Measurements from ENCODE around the gene FCRL6. TPM values are rescaled to one million over a fixed set of nuclear protein-coding genes. Genes with fewer than 3 reads are reported as not detected.
A peak's percentile ranks its signal among the peaks of the same experiment; 100 is the strongest.

FCRL6 gene
- total and polyA plus RNA-seq, 2 experiments from 2014 or later = not detected

- H3K36me3 ChIP-seq = no peaks in the 10 kb centered on the region
- TF ChIP-seq CTCF (IDR thresholded peaks at IDR 0.05; ENCODE audit: low read depth, low read length) = no peak
- peak in 1 of 2 donors; percentile 50 for DNase-seq (ENCODE audit: low read depth in 1 of 2, low spot score in 1 of 2)
- H3K27ac ChIP-seq = no peak overlapping the region
- no peaks in the 10 kb centered on the region for H3K4me1 ChIP-seq (ENCODE audit: low read depth)
- no peaks in the 10 kb centered on the region for H3K9me3 ChIP-seq (ENCODE audit: low read depth)
- no peak overlapping the region for H3K4me3 ChIP-seq
- H3K27me3 ChIP-seq = no peaks in the 10 kb centered on the region
Measured at GRCh38 chr1:159786966-159787365, 15.2 kb upstream of the FCRL6 start.

GRCh38 chr1:159790237-159790917, 11.8 kb upstream of the FCRL6 start:
- peak; percentile 67 for TF ChIP-seq CTCF (IDR thresholded peaks at IDR 0.05; ENCODE audit: low read depth, low read length)
- no peak overlapping the region for H3K27ac ChIP-seq
- no peak overlapping the region for H3K4me3 ChIP-seq
- peak; percentile 49 to 59 for DNase-seq (ENCODE audit: low read depth in 1 of 2, low spot score in 1 of 2)
- no peaks in the 10 kb centered on the region for H3K36me3 ChIP-seq
- no peaks in the 10 kb centered on the region for H3K9me3 ChIP-seq (ENCODE audit: low read depth)
- H3K4me1 ChIP-seq (ENCODE audit: low read depth) = no peaks in the 10 kb centered on the region
- H3K27me3 ChIP-seq = no peaks in the 10 kb centered on the region

DNA sequence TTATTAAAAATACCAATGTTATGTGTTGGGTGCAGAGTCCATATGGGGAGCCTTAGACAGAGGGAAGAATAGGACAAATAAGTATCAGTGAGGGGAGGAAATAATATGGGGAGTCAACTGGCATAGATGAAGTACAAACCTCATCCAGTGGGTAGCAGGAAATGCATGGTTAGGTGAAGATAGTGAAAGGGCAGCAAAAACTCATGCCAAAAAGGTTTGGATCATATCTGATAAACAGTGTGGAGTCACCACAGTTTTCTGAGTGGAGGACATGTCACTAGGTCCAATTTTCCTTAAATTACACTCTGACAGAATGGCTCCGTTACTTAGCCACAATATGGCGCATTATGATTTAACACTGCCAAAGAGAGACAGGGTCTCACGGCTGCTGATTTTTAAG, 11.1 kb upstream of the FCRL6 start:
- Histone ChIP-seq H3K4me1 (ENCODE audit: low read depth) (no peaks in the 10 kb centered on the region), H3K36me3 (no peaks in the 10 kb centered on the region), H3K27me3 (no peaks in the 10 kb centered on the region), H3K9me3 (ENCODE audit: low read depth) (no peaks in the 10 kb centered on the region), H3K27ac (no peak overlapping the region), H3K4me3 (no peak overlapping the region)
- no peak for DNase-seq (ENCODE audit: low read depth in 1 of 2, low spot score in 1 of 2)
- TF ChIP-seq CTCF (IDR thresholded peaks at IDR 0.05; ENCODE audit: low read depth, low read length) = no peak

DNA sequence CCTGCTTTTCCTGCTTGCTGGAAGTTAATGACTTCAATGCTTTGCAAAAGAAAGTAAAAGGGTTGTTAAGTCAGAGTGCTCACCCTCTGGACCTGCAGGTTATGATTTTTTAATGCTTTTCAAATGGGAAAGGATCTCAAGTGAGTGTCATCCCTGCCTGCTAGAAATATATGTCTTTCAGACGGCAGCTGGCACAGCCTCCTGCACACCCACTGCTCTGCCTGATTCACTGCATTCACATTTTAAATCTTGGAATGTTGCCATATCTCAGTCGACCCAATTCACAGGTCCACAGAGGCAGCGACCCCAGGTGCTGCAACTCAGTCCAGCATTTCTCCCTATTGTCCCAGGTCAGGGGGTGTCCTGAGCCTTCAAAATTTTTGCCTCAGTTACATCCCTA, 10.7 kb upstream of the FCRL6 start:
- Histone ChIP-seq H3K27ac (no peak overlapping the region), H3K36me3 (no peaks in the 10 kb centered on the region), H3K4me1 (ENCODE audit: low read depth) (no peaks in the 10 kb centered on the region), H3K9me3 (ENCODE audit: low read depth) (no peaks in the 10 kb centered on the region), H3K4me3 (no peak overlapping the region), H3K27me3 (no peaks in the 10 kb centered on the region)
- no peak for DNase-seq (ENCODE audit: low read depth in 1 of 2, low spot score in 1 of 2)
- TF ChIP-seq CTCF (IDR thresholded peaks at IDR 0.05; ENCODE audit: low read depth, low read length) = no peak

DNA sequence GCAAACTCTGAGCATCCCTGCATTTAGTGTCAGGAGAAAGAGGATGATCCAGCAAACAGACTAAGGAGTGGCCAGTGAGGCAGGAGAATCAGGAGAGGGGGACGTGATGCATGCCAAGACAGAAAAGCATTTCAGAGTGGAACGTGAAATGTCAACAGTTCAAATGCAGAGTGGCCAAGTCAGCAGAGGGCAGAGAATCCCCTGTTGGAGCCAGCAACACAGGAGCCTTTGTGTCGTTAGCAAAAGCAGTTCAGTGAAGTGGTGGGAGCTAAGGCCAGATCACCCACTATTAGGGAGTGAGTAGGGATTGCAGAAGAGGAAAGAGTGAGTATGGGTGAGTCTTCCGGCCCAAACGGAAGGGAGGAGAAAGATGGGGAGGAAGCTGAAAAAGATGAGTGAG, 6.6 kb upstream of the FCRL6 start:
- Histone ChIP-seq H3K27me3 (peaks cover 9% of the 10 kb centered on the region), H3K4me1 (ENCODE audit: low read depth) (no peaks in the 10 kb centered on the region), H3K27ac (no peak overlapping the region), H3K9me3 (ENCODE audit: low read depth) (no peaks in the 10 kb centered on the region), H3K36me3 (no peaks in the 10 kb centered on the region), H3K4me3 (no peak overlapping the region)
- DNase-seq (ENCODE audit: low read depth in 1 of 2, low spot score in 1 of 2) = no peak
- no peak for TF ChIP-seq CTCF (IDR thresholded peaks at IDR 0.05; ENCODE audit: low read depth, low read length)
